GM18519 (cell line): ENCODE results near the gene NAT14.
"Not testable (repeated sequence)": the region's sequence is repeated elsewhere in the genome, so short reads cannot be mapped to it uniquely, and the experiment has no call there.

Experiments
- ATAC-seq: cut with Tn5 transposase; IDR thresholded peaks from one replicate; pipeline ENCODE4 v1.9.1; 2021; ENCODE audit warnings: mild to moderate bottlenecking, moderate library complexity; ENCODE audit not compliant: unreplicated experiment, low FRiP score

Gene NAT14

DNA sequence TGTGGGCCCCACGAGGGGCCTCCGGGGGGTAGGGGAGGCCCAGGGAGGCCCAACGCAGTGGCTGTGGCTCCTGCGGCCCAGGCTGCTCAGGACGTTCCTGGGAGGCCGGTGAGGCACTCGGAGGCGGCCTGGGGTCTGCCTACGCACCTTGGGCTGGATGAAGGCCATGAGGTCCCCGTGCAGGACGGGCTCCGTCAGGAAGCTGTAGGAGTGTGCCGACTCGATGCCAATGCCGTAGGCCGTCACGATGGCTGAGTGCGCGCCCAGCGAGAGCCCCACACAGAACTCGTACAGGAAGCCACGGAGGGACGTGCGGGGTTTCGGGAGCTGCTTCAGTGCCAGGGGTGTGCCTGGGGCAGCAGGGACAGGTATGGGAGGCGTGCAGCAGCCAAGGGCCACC is 46.0 kb downstream of the NAT14 start:
- no peak for ATAC-seq

DNA sequence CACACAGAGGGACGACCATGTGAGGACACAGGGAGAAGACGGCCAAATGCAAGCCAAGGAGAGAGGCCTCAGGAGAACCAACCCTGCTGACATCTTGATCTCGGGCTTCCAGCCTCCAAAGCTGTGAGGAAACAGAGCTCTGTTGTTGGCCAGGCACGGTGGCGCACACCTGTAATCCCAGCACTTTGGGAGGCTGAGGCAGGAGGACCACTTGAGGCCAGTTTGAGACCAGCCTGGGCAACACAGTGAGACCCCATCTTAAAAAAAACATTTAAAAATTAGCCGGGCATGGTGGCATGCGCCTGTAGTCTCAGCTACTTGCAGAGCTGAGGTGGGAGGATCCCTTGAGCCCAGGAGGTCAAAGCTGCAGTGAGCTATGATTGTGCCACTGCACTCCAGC is 49.3 kb downstream of the NAT14 start:
- ATAC-seq: not testable (repeated sequence)

DNA sequence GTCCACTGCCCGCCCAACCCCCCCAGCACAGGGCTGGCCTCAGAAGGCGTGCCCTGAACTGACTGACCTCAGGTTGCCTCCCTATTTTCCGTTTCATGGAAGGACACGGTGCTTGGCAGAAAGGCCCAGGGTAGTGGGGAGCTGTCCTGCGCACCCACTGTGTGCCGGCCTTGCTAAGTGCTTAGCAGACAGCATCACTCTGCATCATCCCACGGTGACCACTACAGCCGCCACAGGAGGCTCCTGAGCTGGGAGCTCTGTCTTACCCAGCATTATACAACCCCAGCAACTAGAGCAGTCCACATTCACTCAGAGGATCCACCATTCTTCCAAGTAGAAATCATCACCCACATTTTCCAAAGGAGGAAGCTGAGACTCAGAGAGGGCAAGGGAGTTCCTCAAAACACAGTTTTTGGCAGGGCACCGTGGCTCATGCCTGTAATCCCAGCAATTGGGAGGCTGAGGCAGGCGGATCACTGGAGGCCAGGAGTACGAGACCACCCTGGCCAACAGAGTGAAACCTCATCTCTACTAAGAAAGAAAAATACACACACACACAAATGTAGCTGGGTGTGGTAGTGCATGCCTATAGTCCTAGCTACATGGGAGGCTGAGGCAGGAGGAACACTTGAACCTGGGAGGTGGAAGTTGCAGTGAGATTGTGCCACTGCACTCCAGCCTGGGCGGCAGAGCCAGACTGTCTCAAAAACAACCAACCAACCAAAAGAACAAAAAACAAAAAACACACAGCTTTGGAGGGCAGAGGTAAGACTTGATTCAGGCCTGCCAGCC is 50.4 kb downstream of the NAT14 start:
- ATAC-seq: no peak

DNA sequence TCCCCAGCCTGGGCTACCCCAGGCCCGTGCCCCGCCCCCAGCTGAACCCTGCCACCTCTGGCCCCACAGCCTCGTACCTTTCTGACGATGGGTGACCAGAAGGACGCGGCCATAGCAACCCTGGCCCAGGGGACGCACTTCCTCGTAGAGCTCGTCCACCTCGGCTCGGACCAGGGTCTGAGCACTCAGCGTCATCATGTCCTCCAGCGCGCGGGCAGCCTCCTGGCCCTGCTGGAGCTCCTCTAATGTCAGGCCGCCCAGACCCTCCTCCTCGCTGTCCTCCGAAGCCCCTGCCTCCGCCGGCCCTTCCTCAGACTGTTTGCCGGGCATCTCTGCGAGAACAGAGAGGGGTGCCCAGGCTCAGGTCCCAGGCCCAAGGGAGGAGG is 51.0 kb downstream of the NAT14 start:
- no peak for ATAC-seq

DNA sequence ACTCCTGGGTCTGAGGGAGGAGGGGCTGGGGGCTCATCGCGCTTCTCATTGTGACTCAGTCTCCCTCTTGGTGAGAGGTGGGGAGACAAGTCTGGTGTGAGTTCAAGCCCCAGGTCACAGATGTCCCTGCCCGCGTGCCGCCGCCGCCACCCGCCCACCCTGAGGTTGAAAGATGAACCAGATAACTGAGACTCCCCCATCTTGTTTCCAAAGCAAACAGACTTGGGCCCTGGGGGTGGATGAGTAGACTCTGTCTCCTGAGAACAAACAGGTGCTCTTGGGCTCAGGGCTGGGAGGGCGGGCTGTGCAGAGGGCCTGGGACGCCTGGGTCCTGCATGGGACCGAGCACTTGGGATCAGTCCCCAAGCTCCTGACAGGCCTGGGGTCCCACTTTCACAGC is 51.4 kb downstream of the NAT14 start:
- no peak for ATAC-seq
